GM21528 (cell line): Measurements from ENCODE around the gene SLAMF8.

Experiments
- ATAC-seq: cut with Tn5 transposase; IDR thresholded peaks from one replicate; pipeline ENCODE4 v1.9.1; 2021; ENCODE audit warnings: mild to moderate bottlenecking, moderate library complexity; ENCODE audit not compliant: unreplicated experiment, low FRiP score

The SLAMF8 gene

GRCh38 chr1:159826441-159827101 lies at the start of gene SLAMF8:
TSS of gene SLAMF8 (plus strand) at chr1:159826873. CDS start at chr1:159826899, 26 bp downstream.
- no peak for ATAC-seq

- no peak for ATAC-seq
These were observed 48.4 kb upstream of the SLAMF8 start for GRCh38 chr1:159778266-159778665.

GRCh38 chr1:159779403-159779851 lies 47.2 kb upstream of the SLAMF8 start:
- ATAC-seq: no peak

GRCh38 chr1:159780583-159781582 lies 45.8 kb upstream of the SLAMF8 start, which contains the start of gene DUSP23:
TSS of gene DUSP23 (plus strand) at chr1:159780962. CDS start at chr1:159781101, 139 bp downstream.
- ATAC-seq: peak; percentile 98

- ATAC-seq: no peak
These were observed 44.7 kb upstream of the SLAMF8 start for GRCh38 chr1:159781992-159782391.

GRCh38 chr1:159783724-159784123 lies 42.9 kb upstream of the SLAMF8 start:
- no peak for ATAC-seq

- no peak for ATAC-seq
These were observed 40.2 kb upstream of the SLAMF8 start for GRCh38 chr1:159786465-159786864.

GRCh38 chr1:159786966-159787365 lies 39.7 kb upstream of the SLAMF8 start:
- no peak for ATAC-seq

GRCh38 chr1:159790237-159790917 lies 36.3 kb upstream of the SLAMF8 start:
- no peak for ATAC-seq

- no peak for ATAC-seq
These were observed 35.6 kb upstream of the SLAMF8 start for GRCh38 chr1:159791031-159791430.

- ATAC-seq: no peak
These were observed 35.2 kb upstream of the SLAMF8 start for GRCh38 chr1:159791461-159791860.

- ATAC-seq: no peak
These were observed 31.1 kb upstream of the SLAMF8 start for GRCh38 chr1:159795534-159795933.

GRCh38 chr1:159798893-159799292 lies 27.8 kb upstream of the SLAMF8 start:
- ATAC-seq: no peak

- ATAC-seq: no peak
These were observed 27.2 kb upstream of the SLAMF8 start for GRCh38 chr1:159799446-159799985.

GRCh38 chr1:159800177-159800930 lies 26.3 kb upstream of the SLAMF8 start:
- ATAC-seq: no peak

GRCh38 chr1:159802111-159802510 lies 24.6 kb upstream of the SLAMF8 start, which contains the start of gene FCRL6:
TSS of gene FCRL6 (plus strand) at chr1:159802360. CDS start at chr1:159802425, 65 bp downstream.
- ATAC-seq: no peak

- ATAC-seq: no peak
These were observed 22.6 kb upstream of the SLAMF8 start for GRCh38 chr1:159803956-159804689.

GRCh38 chr1:159804924-159805323 lies 21.7 kb upstream of the SLAMF8 start:
- no peak for ATAC-seq

GRCh38 chr1:159815926-159816325 lies 10.7 kb upstream of the SLAMF8 start:
- ATAC-seq: no peak
